ENCODE results near the gene HPGDS. TPM values are rescaled to one million over a fixed set of nuclear protein-coding genes. Genes with fewer than 3 reads are reported as not detected.

HPGDS gene
- not detected in 2 replicates for total RNA-seq (2014; rRNA removed; shearing (Covaris generic))

GRCh38 chr4:94342694-94343093 lies at the start of gene HPGDS:
Gene HPGDS (minus strand): TSS chr4:94342836. CDS start chr4:94334629, 8,207 bp downstream.

Other genes starting within 250 kb of the HPGDS start
- gene SMARCAD1, start 135.0 kb downstream of the HPGDS start, total RNA-seq (2014; rRNA removed; shearing (Covaris generic)), result 21.5 and 26.0 TPM in 2 replicates
- gene PDLIM5, start 109.1 kb upstream of the HPGDS start, total RNA-seq (2014; rRNA removed; shearing (Covaris generic)), result 28.0 and 32.2 TPM in 2 replicates

All from A375 (cell line).